HFF-Myc (cell line): ENCODE results near the gene JARID2.

Source experiments
- DNase-seq: peaks from one replicate; pipeline ENCODE4 v3.0.0-alpha.2; 2011; ENCODE audit warnings: low read depth; ENCODE audit errors: extremely low read depth
- H3K4me3 ChIP-seq: replicated peaks from 2 replicates; pipeline ENCODE4 v1.5.1; 2011; ENCODE audit warnings: low read depth, mild to moderate bottlenecking, control low read depth, low read length
- TF ChIP-seq, protein P1 (sequence below): IDR thresholded peaks from 2 replicates; pipeline ENCODE4 v1.5.1; 2012; ENCODE audit warnings: mild to moderate bottlenecking, low read depth, low read length, control low read depth; ENCODE audit errors: missing control alignments

The JARID2 gene

DNA sequence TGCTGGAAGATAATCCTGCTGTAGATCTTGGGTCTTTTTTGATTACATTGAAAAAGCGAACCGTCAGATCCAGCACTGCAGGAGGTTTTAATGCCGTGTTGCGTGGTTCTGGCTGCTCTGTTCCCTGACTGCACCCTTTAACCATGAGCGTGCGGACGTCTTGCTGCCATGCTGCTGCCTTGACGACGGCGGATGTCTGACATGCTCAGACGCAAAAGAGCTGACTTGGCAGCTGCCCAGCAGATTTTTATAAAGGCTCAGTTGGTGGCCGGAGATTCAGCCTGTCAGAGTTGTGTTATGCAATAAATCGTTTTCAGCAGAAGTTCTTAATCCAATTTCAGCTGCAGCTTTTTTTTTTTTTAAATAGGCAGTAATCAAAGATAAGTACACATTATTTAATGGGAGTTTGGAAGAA lies 119.4 kb downstream of the JARID2 start:
- TF ChIP-seq, protein P1, sequence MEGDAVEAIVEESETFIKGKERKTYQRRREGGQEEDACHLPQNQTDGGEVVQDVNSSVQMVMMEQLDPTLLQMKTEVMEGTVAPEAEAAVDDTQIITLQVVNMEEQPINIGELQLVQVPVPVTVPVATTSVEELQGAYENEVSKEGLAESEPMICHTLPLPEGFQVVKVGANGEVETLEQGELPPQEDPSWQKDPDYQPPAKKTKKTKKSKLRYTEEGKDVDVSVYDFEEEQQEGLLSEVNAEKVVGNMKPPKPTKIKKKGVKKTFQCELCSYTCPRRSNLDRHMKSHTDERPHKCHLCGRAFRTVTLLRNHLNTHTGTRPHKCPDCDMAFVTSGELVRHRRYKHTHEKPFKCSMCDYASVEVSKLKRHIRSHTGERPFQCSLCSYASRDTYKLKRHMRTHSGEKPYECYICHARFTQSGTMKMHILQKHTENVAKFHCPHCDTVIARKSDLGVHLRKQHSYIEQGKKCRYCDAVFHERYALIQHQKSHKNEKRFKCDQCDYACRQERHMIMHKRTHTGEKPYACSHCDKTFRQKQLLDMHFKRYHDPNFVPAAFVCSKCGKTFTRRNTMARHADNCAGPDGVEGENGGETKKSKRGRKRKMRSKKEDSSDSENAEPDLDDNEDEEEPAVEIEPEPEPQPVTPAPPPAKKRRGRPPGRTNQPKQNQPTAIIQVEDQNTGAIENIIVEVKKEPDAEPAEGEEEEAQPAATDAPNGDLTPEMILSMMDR: no peak
- DNase-seq: peak; percentile 39
- no peak overlapping the region for H3K4me3 ChIP-seq

DNA sequence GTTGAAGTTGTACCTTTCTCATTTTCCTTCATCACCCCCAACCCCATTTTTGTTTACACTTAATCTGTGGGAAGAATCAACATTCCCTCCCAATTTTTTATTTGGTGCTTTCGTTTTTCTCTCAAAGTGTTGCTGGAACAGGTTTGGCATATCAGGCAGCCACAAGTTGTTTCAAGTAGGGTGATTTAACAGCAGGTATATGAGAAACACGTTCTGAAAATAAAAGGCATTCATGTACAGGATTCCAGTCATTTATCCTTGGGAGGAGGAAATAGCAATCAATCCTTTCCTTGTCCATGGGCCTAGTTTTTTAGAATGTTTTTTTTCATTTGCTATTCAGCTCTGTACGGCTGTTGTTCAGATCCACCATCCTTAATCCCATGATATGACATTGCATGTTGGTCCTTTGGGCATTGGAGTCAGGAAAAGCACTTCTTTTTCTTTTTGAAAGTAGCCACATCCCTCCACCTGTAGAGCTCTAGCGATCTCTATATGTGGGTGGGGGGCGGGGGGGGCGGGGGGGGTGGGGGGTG lies 120.2 kb downstream of the JARID2 start:
- no peak overlapping the region for H3K4me3 ChIP-seq
- DNase-seq: no peak
- TF ChIP-seq, protein P1: no peak

DNA sequence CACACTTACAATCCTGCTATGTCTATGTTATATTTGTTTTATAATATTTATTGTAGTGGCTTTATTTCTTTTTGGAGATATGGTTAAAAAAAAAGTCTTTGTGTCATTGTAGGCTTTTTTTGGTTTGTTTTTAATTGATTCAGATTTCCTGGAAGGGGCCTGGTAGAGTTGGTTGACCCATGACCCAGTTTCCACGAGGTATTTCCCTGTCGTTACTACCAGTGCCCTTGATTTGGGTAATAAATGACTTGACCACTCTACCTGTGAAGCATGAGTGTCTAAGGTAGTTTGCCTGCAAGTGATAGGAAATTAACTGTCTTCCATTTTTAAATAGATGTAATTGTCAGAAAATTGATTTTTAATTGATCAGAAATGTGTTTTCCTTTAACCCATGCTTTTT lies 121.0 kb downstream of the JARID2 start:
- H3K4me3 ChIP-seq: no peak overlapping the region
- TF ChIP-seq, protein P1: no peak
- DNase-seq: no peak

DNA sequence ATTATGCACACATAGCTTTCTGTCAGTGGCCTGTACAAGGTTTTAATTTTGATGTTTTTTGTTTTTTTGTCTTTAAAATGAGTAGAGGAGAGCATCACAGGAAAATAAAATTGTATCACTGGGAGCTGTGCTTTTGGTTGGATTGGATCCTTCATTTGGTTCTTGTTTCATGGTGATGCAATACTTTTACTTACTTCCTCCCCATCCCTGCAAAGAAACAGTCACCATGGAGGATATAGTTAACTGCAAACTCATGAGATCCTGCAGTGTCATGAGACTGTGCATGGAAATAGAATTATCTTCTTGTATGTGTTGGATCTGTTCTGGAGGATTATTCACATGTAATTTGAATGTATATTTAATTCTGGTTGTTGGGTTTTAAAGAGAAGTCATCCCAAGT lies 122.3 kb downstream of the JARID2 start:
- H3K4me3 ChIP-seq: no peak overlapping the region
- DNase-seq: no peak
- TF ChIP-seq, protein P1: no peak

DNA sequence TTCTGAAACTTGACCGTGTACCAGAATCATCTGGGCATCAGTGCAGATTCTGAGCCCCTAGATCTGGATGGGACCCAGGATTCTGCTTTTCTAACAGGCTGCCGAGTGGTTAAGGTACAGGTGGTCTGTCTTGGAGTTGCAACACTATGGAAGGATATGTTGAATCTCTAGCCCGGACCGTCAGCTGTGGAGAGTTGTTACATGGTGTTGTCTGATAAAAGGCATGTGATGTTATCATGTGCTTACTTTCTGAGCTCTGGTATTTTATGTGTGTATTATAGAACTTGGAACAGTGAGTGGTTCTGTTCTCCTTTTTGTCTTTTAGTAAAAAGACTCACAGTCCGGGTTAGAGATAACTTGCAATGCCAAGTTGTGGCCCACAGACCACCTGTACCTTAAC lies 123.0 kb downstream of the JARID2 start:
- H3K4me3 ChIP-seq: no peak overlapping the region
- TF ChIP-seq, protein P1: no peak
- DNase-seq: no peak

DNA sequence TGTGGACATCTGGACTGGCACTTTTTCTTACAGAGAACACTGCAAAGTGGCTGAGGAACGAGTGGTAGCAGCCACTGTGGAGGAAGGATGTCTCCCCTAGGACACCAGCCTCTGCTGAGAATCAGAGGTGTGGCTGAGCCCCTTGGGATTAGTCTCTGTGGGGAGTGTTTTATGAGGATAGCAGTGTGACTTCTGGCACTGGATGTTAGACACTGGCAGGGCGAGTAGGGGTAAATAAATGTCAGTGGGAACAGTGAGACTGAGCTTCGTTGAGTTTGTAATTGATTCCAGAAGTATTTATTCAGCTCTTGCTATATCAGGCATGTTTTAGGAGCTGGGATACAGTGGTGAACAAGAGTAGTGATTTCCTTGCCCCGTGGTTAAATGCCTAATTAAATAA lies 124.0 kb downstream of the JARID2 start:
- peak; percentile 22 for DNase-seq
- TF ChIP-seq, protein P1: no peak
- H3K4me3 ChIP-seq: no peak overlapping the region
